Upper lobe of left lung (tissue), 6 donors: ENCODE data around the gene COL18A1. TPM values are rescaled to one million over a fixed set of nuclear protein-coding genes. Genes with fewer than 3 reads are reported as not detected.
"Not testable (repeated sequence)": the region's sequence is repeated elsewhere in the genome, so short reads cannot be mapped to it uniquely, and the experiment has no call there.

Source experiments
- ATAC-seq, 2 donors: fragments of 200-7000 bp; cut with Tn5 transposase; one replicate each; pipeline ENCODE4 v1.9.1; 2022; ENCODE audit warnings: mild to moderate bottlenecking in 2 of 2, moderate library complexity in 2 of 2; ENCODE audit not compliant: low FRiP score in 2 of 2
- DNase-seq, 2 donors: peaks; one replicate each; pipeline ENCODE4 v3.0.0-alpha.2; 2019 to 2020
- H3K27ac ChIP-seq, 4 donors: fragments of 200-600 bp; sonication (generic); one replicate each; pipeline ENCODE4 v1.5.1; 2016 to 2019
- H3K27me3 ChIP-seq, 4 donors: fragments of 200-600 bp; sonication (generic); one replicate each; pipeline ENCODE4 v1.5.1; 2017 to 2019
- H3K36me3 ChIP-seq, 4 donors: fragments of 200-600 bp; sonication (generic); one replicate each; pipeline ENCODE4 v1.5.1; 2016 to 2019
- H3K4me1 ChIP-seq, 4 donors: fragments of 200-600 bp; sonication (generic); one replicate each; pipeline ENCODE4 v1.5.1; 2018 to 2019
- H3K4me3 ChIP-seq, 4 donors: fragments of 200-600 bp; sonication (generic); one replicate each; pipeline ENCODE4 v1.5.1; 2017 to 2019; ENCODE audit warnings: mild to moderate bottlenecking in 2 of 4, moderate library complexity in 1 of 4
- H3K9me3 ChIP-seq, 4 donors: fragments of 200-600 bp; sonication (generic); one replicate each; pipeline ENCODE4 v1.5.1; 2018 to 2019
- CTCF ChIP-seq, 6 experiments: fragments of 450-650 bp in 4 of 6; fragments of 200-600 bp in 2 of 6; sonication (generic) in 2 of 6; IDR thresholded peaks; one replicate each; pipeline ENCODE4 v1.5.1; 2016 to 2019; ENCODE audit warnings: antibody characterized with exemption in 6 of 6
- EP300 ChIP-seq, 4 donors: sonication (generic); formaldehyde crosslinking; IDR thresholded peaks; one replicate each; pipeline ENCODE4 v1.5.1; 2017; ENCODE audit warnings: antibody characterized with exemption in 4 of 4, control low read depth in 2 of 4
- POLR2A ChIP-seq, 4 donors: fragments of 450-650 bp; IDR thresholded peaks; one replicate each; pipeline ENCODE4 v1.5.1; 2016 to 2017; ENCODE audit warnings: antibody characterized with exemption in 4 of 4, mild to moderate bottlenecking in 2 of 4
- POLR2AphosphoS5 ChIP-seq, 2 donors: sonication (generic); formaldehyde crosslinking; IDR thresholded peaks; one replicate each; pipeline ENCODE4 v1.5.1; 2017; ENCODE audit warnings: antibody characterized with exemption in 2 of 2
- WGBS, 2 donors: methylation state at CpG; one replicate each; pipeline ENCODE4 v1.1.5; 2017 to 2018; 5-methylcytosine and 5-hydroxymethylcytosine counted together
- total RNA-seq, 6 donors: library from RNA; depleted of rRNA in 4 of 6; stranded (reverse); fragments of >200 nt in 4 of 6; gene quantifications; one replicate each; pipeline versions ENCODE4 v1.1.0 to v1.2.1, GENCODE V29; 2016 to 2021
- donor health status: DM: no; HTN: no; CAD: no; lungs with moderate emphysema.
- donor health status: DM: no; HTN: yes; CAD: no; lungs with severe emphysema.

The COL18A1 gene
- total RNA-seq, 6 donors from 2014 or later: 34.5 to 138 (median 70.5) TPM

- no peak for DNase-seq
- H3K27ac ChIP-seq: peak overlapping the region in 2 of 4 donors; percentile 70 to 75
- WGBS, 2 donors: 96% methylated on average over 11 of the region's 11 CpGs
- no peak for TF ChIP-seq CTCF (IDR thresholded peaks at IDR 0.05)
- TF ChIP-seq POLR2AphosphoS5 (IDR thresholded peaks at IDR 0.05): no peak
- TF ChIP-seq EP300 (IDR thresholded peaks at IDR 0.05): no peak
- no peak for TF ChIP-seq POLR2A (IDR thresholded peaks at IDR 0.05)
- no peak for ATAC-seq
- H3K4me1 ChIP-seq: peaks cover 6 to 40% (median 24%) of the 10 kb centered on the region in 4 donors
- H3K9me3 ChIP-seq: no peaks in the 10 kb centered on the region
- H3K27me3 ChIP-seq: no peaks in the 10 kb centered on the region
- H3K36me3 ChIP-seq: peaks cover 0 to 26% (median 8%) of the 10 kb centered on the region in 4 donors
- no peak overlapping the region for H3K4me3 ChIP-seq
Observed at GRCh38 chr21:45529785-45530422, 124.9 kb downstream of the COL18A1 start.

DNA sequence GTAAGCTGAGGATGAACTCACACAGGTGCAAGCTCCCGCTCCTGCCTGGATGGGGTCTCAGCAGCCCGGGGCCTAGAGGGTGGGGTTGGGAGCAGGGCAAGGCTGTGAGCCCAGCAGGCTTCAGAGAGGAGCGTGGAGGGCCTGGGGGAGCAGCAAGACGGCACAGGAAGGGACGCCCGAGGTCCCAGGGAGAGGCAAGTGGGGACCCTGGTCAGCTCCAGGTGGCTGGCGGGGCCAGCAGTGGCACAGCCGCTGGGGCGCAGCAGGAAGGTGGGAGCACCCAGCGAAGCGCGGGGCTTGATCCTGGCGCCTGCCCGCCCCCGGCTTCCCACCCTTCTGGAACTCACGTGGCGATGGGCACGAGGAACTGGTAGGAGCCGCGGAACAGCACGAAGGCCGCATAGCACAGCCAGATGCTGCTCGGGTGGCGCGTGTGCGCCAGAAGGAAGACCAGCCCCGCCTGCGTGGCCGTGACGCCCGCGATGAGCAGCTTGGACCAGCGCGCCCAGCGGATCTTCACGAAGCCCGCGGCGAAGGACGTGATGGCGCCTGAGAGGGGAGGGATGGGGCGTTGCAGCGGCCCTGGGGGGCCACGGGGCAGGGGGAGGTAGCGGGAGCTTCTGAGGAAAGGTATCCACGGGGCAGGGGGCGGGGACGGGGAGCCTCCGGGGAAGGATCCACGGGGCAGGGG lies 125.6 kb downstream of the COL18A1 start:
- Histone ChIP-seq H3K9me3 (no peaks in the 10 kb centered on the region), H3K36me3 (peaks cover 0 to 21% (median 8%) of the 10 kb centered on the region in 4 donors), H3K4me1 (peaks cover 6 to 40% (median 25%) of the 10 kb centered on the region in 4 donors), H3K4me3 (no peak overlapping the region), H3K27ac (no peak overlapping the region), H3K27me3 (no peaks in the 10 kb centered on the region)
- ATAC-seq (no peak), DNase-seq (peak in 1 of 2 donors; percentile 78)
- 93 to 98% methylated on average over 18 to 40 of the region's 50 CpGs for WGBS, 2 donors
- TF ChIP-seq POLR2A (IDR thresholded peaks at IDR 0.05) (no peak), POLR2AphosphoS5 (IDR thresholded peaks at IDR 0.05) (no peak), CTCF (IDR thresholded peaks at IDR 0.05) (no peak), EP300 (IDR thresholded peaks at IDR 0.05) (no peak)

DNA sequence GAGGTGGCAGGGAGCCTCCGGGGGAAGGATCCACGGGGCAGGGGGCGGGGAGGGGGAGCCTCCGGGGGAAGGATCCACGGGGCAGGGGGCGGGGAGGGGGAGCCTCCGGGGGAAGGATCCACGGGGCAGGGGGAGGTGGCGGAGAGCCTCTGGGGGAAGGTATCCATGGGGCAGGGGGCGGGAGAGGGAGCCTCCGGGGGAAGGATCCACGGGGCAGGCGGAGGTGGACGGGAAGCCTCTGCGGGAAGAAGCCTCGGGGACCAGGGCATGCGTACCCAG lies 126.1 kb downstream of the COL18A1 start:
- peaks cover 0 to 21% (median 8%) of the 10 kb centered on the region in 4 donors for H3K36me3 ChIP-seq
- H3K9me3 ChIP-seq, ATAC-seq, H3K27ac ChIP-seq, DNase-seq, H3K4me3 ChIP-seq, H3K27me3 ChIP-seq: not testable (repeated sequence)
- peaks cover 6 to 43% (median 24%) of the 10 kb centered on the region in 4 donors for H3K4me1 ChIP-seq
- 93 to 98% methylated on average over 9 to 11 of the region's 17 CpGs for WGBS, 2 donors

DNA sequence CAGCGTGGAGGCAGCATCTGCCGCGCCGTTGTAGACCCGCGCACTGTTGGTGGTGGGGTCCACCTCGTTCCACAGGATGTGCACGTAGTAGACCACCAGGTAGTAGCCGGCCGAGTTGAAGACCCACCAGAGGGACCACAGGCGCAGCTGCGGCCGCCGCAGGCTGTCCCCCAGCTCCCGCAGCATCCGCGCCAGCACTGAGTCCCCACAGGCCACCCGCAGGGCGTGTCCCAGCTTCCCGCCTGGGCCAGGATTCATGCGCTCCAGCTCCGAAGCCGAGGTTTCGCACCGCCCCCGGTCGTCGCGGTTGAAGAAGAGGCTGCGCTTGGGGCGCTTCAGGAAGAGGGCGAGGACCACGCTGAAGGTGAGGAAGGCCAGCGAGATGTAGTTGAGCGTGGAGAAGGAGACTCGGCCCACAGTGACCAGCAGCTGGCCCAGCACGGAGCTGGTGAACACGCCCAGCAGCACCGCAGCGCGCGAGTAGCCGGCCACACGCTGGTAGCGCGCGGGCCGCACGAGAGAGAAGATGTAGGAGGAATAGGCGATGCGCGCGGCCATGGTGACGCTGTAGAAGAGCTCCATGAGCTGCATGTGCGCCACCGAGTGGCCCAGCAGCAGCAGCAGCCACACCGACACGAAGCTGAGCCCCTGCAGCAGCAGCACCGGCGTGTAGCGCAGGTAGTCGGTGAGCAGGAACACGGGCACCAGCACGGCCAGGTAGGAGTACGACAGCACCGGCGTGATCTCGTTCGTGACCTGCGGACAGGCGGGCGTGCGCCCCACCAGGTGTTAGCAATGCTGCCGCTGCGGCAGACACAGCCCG lies 126.6 kb downstream of the COL18A1 start:
- TF ChIP-seq EP300 (IDR thresholded peaks at IDR 0.05) (no peak), CTCF (IDR thresholded peaks at IDR 0.05) (no peak), POLR2A (IDR thresholded peaks at IDR 0.05) (no peak), POLR2AphosphoS5 (IDR thresholded peaks at IDR 0.05) (no peak)
- peaks cover 6 to 44% (median 24%) of the 10 kb centered on the region in 4 donors for H3K4me1 ChIP-seq
- H3K9me3 ChIP-seq: no peaks in the 10 kb centered on the region
- DNase-seq: peak; percentile 19 to 79
- peak overlapping the region in 1 of 4 donors; percentile 83 for H3K27ac ChIP-seq
- WGBS, 2 donors: 97 to 98% methylated on average over 69 to 73 of the region's 76 CpGs
- H3K4me3 ChIP-seq: no peak overlapping the region
- peaks cover 0 to 21% (median 8%) of the 10 kb centered on the region in 4 donors for H3K36me3 ChIP-seq
- no peak for ATAC-seq
- no peaks in the 10 kb centered on the region for H3K27me3 ChIP-seq

GRCh38 chr21:45532826-45533360 lies 127.9 kb downstream of the COL18A1 start:
- H3K4me1 ChIP-seq: peaks cover 6 to 44% (median 23%) of the 10 kb centered on the region in 4 donors
- H3K27me3 ChIP-seq: no peaks in the 10 kb centered on the region
- ATAC-seq (peak in 1 of 2 donors; percentile 18), DNase-seq (peak in 1 of 2 donors; percentile 58)
- no peaks in the 10 kb centered on the region for H3K9me3 ChIP-seq
- TF ChIP-seq EP300 (IDR thresholded peaks at IDR 0.05) (no peak), POLR2AphosphoS5 (IDR thresholded peaks at IDR 0.05) (no peak), POLR2A (IDR thresholded peaks at IDR 0.05) (no peak)
- H3K36me3 ChIP-seq: peaks cover 0 to 21% (median 8%) of the 10 kb centered on the region in 4 donors
- no peak overlapping the region for H3K4me3 ChIP-seq
- peak overlapping the region; percentile 32 to 83 (median 80) for H3K27ac ChIP-seq
- WGBS, 2 donors: 22 to 57% methylated on average over 6 of the region's 7 CpGs
